HCT116 (cell line): ENCODE results near the gene CLDN12. TPM values are rescaled to one million over a fixed set of nuclear protein-coding genes. Genes with fewer than 3 reads are reported as not detected.
A peak's percentile ranks its signal among the peaks of the same experiment; 100 is the strongest.

Experiments
- ATAC-seq: fragments of 200-7000 bp; cut with Tn5 transposase; 2 replicates; pipeline ENCODE4 v1.9.1; 2020; ENCODE audit warnings: mild to moderate bottlenecking, moderate library complexity
- BruUV-seq: library from RNA; stranded (reverse); fragments of 400-500 nt; replicated peaks from 2 replicates; lab custom pipeline; 2021; lab: Mats Ljungman, UMichigan
- CTCF ChIA-PET: fragments of 300-600 bp; sonication (Branson Sonifier 250); formaldehyde crosslinking; loops from one replicate; lab custom pipeline; 2021; ENCODE audit warnings: antibody characterized with exemption; lab: Charles Lee
- POLR2A ChIA-PET: fragments of 300-600, 350-600 bp; sonication (Branson Sonifier 250); formaldehyde crosslinking; loops from one replicate; lab custom pipeline; 2021; ENCODE audit warnings: antibody characterized with exemption; lab: Charles Lee
- RAD21 ChIA-PET, 2 experiments: fragments of 300-600 bp; sonication (Branson Sonifier 250); formaldehyde crosslinking; loops; one replicate each; lab custom pipeline; 2023; ENCODE audit warnings: low total read pairs in 2 of 2; ENCODE audit not compliant: uncharacterized antibody in 2 of 2, unreplicated experiment in 2 of 2, low non-redundant PET in 1 of 2; lab: Charles Lee
- DNase-seq: peaks from one replicate; pipeline ENCODE4 v3.0.0-alpha.2; 2010; ENCODE audit warnings: low read depth, low spot score
- H2AFZ ChIP-seq: fragments of 200-600 bp; shearing (Covaris generic), sonication (generic); 2 replicates; pipeline ENCODE4 v1.6.1; 2017; ENCODE audit warnings: low read depth, mixed run types, mixed read lengths, antibody characterized with exemption, low read length; ENCODE audit not compliant: poor library complexity, severe bottlenecking
- H3K27ac ChIP-seq: 2 replicates; pipeline ENCODE4 v1.5.1; 2012; ENCODE audit warnings: low read depth, low read length
- H3K27me3 ChIP-seq: fragments of 200-600 bp; sonication (generic); 2 replicates; pipeline ENCODE4 v1.6.1; 2016; ENCODE audit warnings: mixed run types, low read length, mixed read lengths; ENCODE audit not compliant: insufficient read depth
- H3K36me3 ChIP-seq, 2 experiments: fragments of 200-500 bp in 1 of 2; fragments of 200-600 bp in 1 of 2; sonication (Bioruptor generic) in 1 of 2; sonication (generic) in 1 of 2; 2 replicates each; pipeline versions ENCODE4 v1.5.1 to v1.6.1; 2014 to 2016; ENCODE audit warnings: low read length in 2 of 2, inconsistent platforms in 1 of 2, mixed read lengths in 1 of 2, mixed run types in 1 of 2; ENCODE audit not compliant: insufficient read depth in 2 of 2, control insufficient read depth in 1 of 2
- H3K4me1 ChIP-seq, 2 experiments: fragments of 200-600 bp in 1 of 2; sonication (generic) in 1 of 2; 2 replicates each; pipeline versions ENCODE4 v1.5.1 to v1.6.1; 2012 to 2017; ENCODE audit warnings: low read length in 2 of 2, inconsistent platforms in 1 of 2, mild to moderate bottlenecking in 1 of 2, mixed read lengths in 1 of 2, mixed run types in 1 of 2, moderate library complexity in 1 of 2; ENCODE audit not compliant: insufficient read depth in 2 of 2, control insufficient read depth in 1 of 2
- H3K4me2 ChIP-seq: fragments of 200-600 bp; sonication (generic); 2 replicates; pipeline ENCODE4 v1.6.1; 2017; ENCODE audit warnings: mixed run types, low read length, mixed read lengths
- H3K4me3 ChIP-seq, 2 experiments: fragments of 200-600 bp in 1 of 2; sonication (generic) in 1 of 2; replicated peaks in 1 of 2; 2 replicates each; pipeline ENCODE4 v1.5.1; 2011 to 2016; ENCODE audit warnings: low read length in 2 of 2, control low read depth in 1 of 2, low read depth in 1 of 2, mild to moderate bottlenecking in 1 of 2, mixed read lengths in 1 of 2, mixed run types in 1 of 2
- H3K79me2 ChIP-seq: fragments of 200-600 bp; sonication (generic); 2 replicates; pipeline ENCODE4 v1.6.1; 2017; ENCODE audit warnings: mild to moderate bottlenecking, mixed run types, low read length, moderate library complexity, mixed read lengths; ENCODE audit not compliant: insufficient read depth
- H3K9ac ChIP-seq: fragments of 200-600 bp; sonication (generic); 2 replicates; pipeline ENCODE4 v1.6.1; 2016; ENCODE audit warnings: low read length, mixed read lengths
- H3K9me2 ChIP-seq: fragments of 200-600 bp; sonication (generic), shearing (Covaris generic); 2 replicates; pipeline ENCODE4 v1.6.1; 2017; ENCODE audit warnings: mixed run types, mild to moderate bottlenecking, moderate library complexity; ENCODE audit not compliant: insufficient read depth
- H3K9me3 ChIP-seq, 2 experiments: fragments of 200-500 bp in 1 of 2; fragments of 200-600 bp in 1 of 2; sonication (Bioruptor generic) in 1 of 2; sonication (generic) in 1 of 2; 2 replicates each; pipeline ENCODE4 v1.6.1; 2014 to 2017; ENCODE audit warnings: low read length in 2 of 2, mixed read lengths in 2 of 2, inconsistent platforms in 1 of 2, low read depth in 1 of 2, mild to moderate bottlenecking in 1 of 2, mixed run types in 1 of 2, moderate library complexity in 1 of 2; ENCODE audit not compliant: control insufficient read depth in 1 of 2, insufficient read depth in 1 of 2
- H4K20me1 ChIP-seq: fragments of 200-600 bp; sonication (generic), shearing (Covaris generic); 2 replicates; pipeline ENCODE4 v1.6.1; 2017; ENCODE audit warnings: mixed run types, mild to moderate bottlenecking, moderate library complexity; ENCODE audit not compliant: insufficient read depth
- CBX3 ChIP-seq: IDR thresholded peaks from 2 replicates; pipeline ENCODE4 v1.6.1; 2012; ENCODE audit warnings: low read depth
- EGR1 ChIP-seq: IDR thresholded peaks from 2 replicates; pipeline ENCODE4 v1.6.1; 2012; ENCODE audit warnings: low read depth
- ELF1 ChIP-seq: IDR thresholded peaks from 2 replicates; pipeline ENCODE4 v1.6.1; 2012; ENCODE audit warnings: low read depth, borderline replicate concordance
- EZH2 ChIP-seq: fragments of 200-600 bp; sonication (generic); IDR thresholded peaks from 2 replicates; pipeline ENCODE4 v1.6.1; 2017; ENCODE audit warnings: antibody characterized with exemption, mixed run types
- EZH2phosphoT487 ChIP-seq: fragments of 200-600 bp; IDR thresholded peaks from 2 replicates; pipeline ENCODE4 v1.6.1; 2018; ENCODE audit warnings: antibody characterized with exemption, borderline replicate concordance
- FOSL1 ChIP-seq: IDR thresholded peaks from 2 replicates; pipeline ENCODE4 v1.6.1; 2012; ENCODE audit warnings: low read depth
- JUND ChIP-seq: IDR thresholded peaks from 2 replicates; pipeline ENCODE4 v1.6.1; 2012
- POLR2A ChIP-seq: IDR thresholded peaks from 2 replicates; pipeline ENCODE4 v1.7.0; 2011; ENCODE audit warnings: borderline replicate concordance; ENCODE audit not compliant: insufficient read depth, insufficient read length; ENCODE audit errors: extremely low read depth
- POLR2AphosphoS5 ChIP-seq: IDR thresholded peaks from 2 replicates; pipeline ENCODE4 v1.6.1; 2011; ENCODE audit warnings: mild to moderate bottlenecking, low read depth, low read length, moderate library complexity
- RAD21 ChIP-seq: IDR thresholded peaks from 2 replicates; pipeline ENCODE4 v1.6.1; 2012; ENCODE audit warnings: low read depth, mild to moderate bottlenecking
- SIN3A ChIP-seq: IDR thresholded peaks from 2 replicates; pipeline ENCODE4 v1.6.1; 2012; ENCODE audit warnings: low read depth
- SP1 ChIP-seq: IDR thresholded peaks from 2 replicates; pipeline ENCODE4 v1.6.1; 2012; ENCODE audit warnings: low read depth
- SRF ChIP-seq: IDR thresholded peaks from 2 replicates; pipeline ENCODE4 v1.6.1; 2012; ENCODE audit warnings: low read depth
- ZFX ChIP-seq: fragments of 450-650 bp; IDR thresholded peaks from 2 replicates; pipeline ENCODE4 v1.6.1; 2017
- intact Hi-C: fragments of 100-400 bp; cut with micrococcal nuclease; formaldehyde crosslinking; loops from 2 replicates; pipeline ENCODE4 v1.10.0; 2022
- total RNA-seq: library from RNA; stranded (reverse); gene quantifications from one replicate; pipeline ENCODE4 v1.2.1, GENCODE V29; 2021; ENCODE audit not compliant: unreplicated experiment
- TF ChIP-seq, protein P1 (sequence below), 3 experiments: fragments of 200-600 bp in 1 of 3; sonication (generic) in 1 of 3; IDR thresholded peaks in 2 of 3; conservative IDR thresholded peaks in 1 of 3; 2 replicates each; pipeline ENCODE4 v1.5.1; 2012 to 2017; ENCODE audit warnings: low read depth in 2 of 3, low read length in 2 of 3, antibody characterized with exemption in 1 of 3, borderline replicate concordance in 1 of 3, control low read depth in 1 of 3, mild to moderate bottlenecking in 1 of 3, mixed read lengths in 1 of 3, mixed run types in 1 of 3, moderate library complexity in 1 of 3; ENCODE audit not compliant: insufficient read depth in 1 of 3

Gene CLDN12
- total RNA-seq, 1 experiment from 2014 or later = 30.6 TPM

DNA sequence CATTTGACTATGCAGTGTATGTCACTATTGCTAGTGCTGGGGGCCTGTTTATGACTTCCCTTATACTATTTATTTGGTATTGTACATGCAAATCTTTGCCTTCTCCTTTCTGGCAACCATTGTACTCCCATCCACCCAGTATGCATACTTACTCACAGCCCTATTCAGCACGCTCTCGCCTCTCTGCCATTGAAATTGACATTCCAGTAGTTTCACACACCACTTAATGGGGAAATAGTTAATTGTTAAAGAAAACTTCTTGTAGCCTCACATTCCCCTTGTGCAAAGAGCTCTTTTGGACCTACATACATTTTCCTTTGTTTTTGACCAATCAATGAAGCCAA lies 9.9 kb downstream of the CLDN12 start:
- peaks cover 0 to 11% of the 10 kb centered on the region in 2 experiments; a peak in 2 of 4 replicates for H3K36me3 ChIP-seq
- BruUV-seq = no TSS peak
- H3K79me2 ChIP-seq = no peaks in the 10 kb centered on the region; the same call in 1 of the 2 replicates
- no peaks in the 10 kb centered on the region for H4K20me1 ChIP-seq
- POLR2A ChIA-PET = no interaction called here
- H3K4me2 ChIP-seq = no peak overlapping the region
- H2AFZ ChIP-seq = no peak overlapping the region
- RAD21 ChIA-PET = no interaction called here
- DNase-seq (no peak), ATAC-seq (no peak)
- TF ChIP-seq RAD21 = no peak
- TF ChIP-seq, protein P1, sequence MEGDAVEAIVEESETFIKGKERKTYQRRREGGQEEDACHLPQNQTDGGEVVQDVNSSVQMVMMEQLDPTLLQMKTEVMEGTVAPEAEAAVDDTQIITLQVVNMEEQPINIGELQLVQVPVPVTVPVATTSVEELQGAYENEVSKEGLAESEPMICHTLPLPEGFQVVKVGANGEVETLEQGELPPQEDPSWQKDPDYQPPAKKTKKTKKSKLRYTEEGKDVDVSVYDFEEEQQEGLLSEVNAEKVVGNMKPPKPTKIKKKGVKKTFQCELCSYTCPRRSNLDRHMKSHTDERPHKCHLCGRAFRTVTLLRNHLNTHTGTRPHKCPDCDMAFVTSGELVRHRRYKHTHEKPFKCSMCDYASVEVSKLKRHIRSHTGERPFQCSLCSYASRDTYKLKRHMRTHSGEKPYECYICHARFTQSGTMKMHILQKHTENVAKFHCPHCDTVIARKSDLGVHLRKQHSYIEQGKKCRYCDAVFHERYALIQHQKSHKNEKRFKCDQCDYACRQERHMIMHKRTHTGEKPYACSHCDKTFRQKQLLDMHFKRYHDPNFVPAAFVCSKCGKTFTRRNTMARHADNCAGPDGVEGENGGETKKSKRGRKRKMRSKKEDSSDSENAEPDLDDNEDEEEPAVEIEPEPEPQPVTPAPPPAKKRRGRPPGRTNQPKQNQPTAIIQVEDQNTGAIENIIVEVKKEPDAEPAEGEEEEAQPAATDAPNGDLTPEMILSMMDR (IDR thresholded peaks at IDR 0.05 in 2 of 3, conservative IDR thresholded peaks at IDR 0.05 in 1 of 3; ENCODE audit: borderline replicate concordance in 1 of 3, insufficient read depth in 1 of 3, low read depth in 2 of 3, low read length in 2 of 3) = peak in 1 of 3 experiments; percentile 6; a peak in 1 of 6 replicates
- TF ChIP-seq EZH2phosphoT487 = no peak
- no peaks in the 10 kb centered on the region for H3K9me3 ChIP-seq
- no peak overlapping the region for H3K27ac ChIP-seq
- CTCF ChIA-PET = no interaction called here
- intact Hi-C loops = loop anchor here (1.0 kb wide), 1 partner anchor 261 kb away; no protein-coding TSS in a partner anchor
- no peak overlapping the region for H3K4me3 ChIP-seq
- H3K27me3 ChIP-seq = no peaks in the 10 kb centered on the region
- H3K9me2 ChIP-seq = no peaks in the 10 kb centered on the region
- peaks cover 0 to 13% of the 10 kb centered on the region in 2 experiments; a peak in 2 of 4 replicates for H3K4me1 ChIP-seq
- no peak overlapping the region for H3K9ac ChIP-seq

- ATAC-seq (no peak), DNase-seq (no peak)
- Histone ChIP-seq H3K79me2 (no peaks in the 10 kb centered on the region), H2AFZ (no peak overlapping the region), H3K27me3 (no peaks in the 10 kb centered on the region), H3K36me3 (no peaks in the 10 kb centered on the region), H3K4me1 (peaks cover 0 to 5% of the 10 kb centered on the region in 2 experiments; a peak in 1 of 4 replicates), H3K9me2 (no peaks in the 10 kb centered on the region), H3K4me2 (no peak overlapping the region), H3K27ac (no peak overlapping the region), H3K9me3 (no peaks in the 10 kb centered on the region), H4K20me1 (no peaks in the 10 kb centered on the region), H3K4me3 (no peak overlapping the region), H3K9ac (no peak overlapping the region)
- BruUV-seq = no TSS peak
- RAD21 ChIA-PET = no interaction called here
- CTCF ChIA-PET = no interaction called here
- POLR2A ChIA-PET = no interaction called here
- intact Hi-C loops = no loop called here
- TF ChIP-seq SP1 = no peak
- no peak for TF ChIP-seq SIN3A
- TF ChIP-seq SRF = no peak
- no peak for TF ChIP-seq CBX3
- TF ChIP-seq JUND = no peak
- TF ChIP-seq ZFX = no peak
- no peak for TF ChIP-seq POLR2AphosphoS5
- no peak for TF ChIP-seq POLR2A
- TF ChIP-seq, protein P1 (IDR thresholded peaks at IDR 0.05 in 2 of 3, conservative IDR thresholded peaks at IDR 0.05 in 1 of 3; ENCODE audit: borderline replicate concordance in 1 of 3, insufficient read depth in 1 of 3, low read depth in 2 of 3, low read length in 2 of 3) = no peak
- no peak for TF ChIP-seq EZH2
- TF ChIP-seq FOSL1 = no peak
- TF ChIP-seq ELF1 = no peak
- TF ChIP-seq EGR1 = no peak
Measured at GRCh38 chr7:90421651-90422050, 18.4 kb downstream of the CLDN12 start.
